WTC11 (cell line): ENCODE results near the gene TIMP2.

Experiments used
- CBFB ChIP-seq: sonication (generic); formaldehyde crosslinking; IDR thresholded peaks from 2 replicates; pipeline ENCODE4 v1.8.1; 2022; ENCODE audit warnings: mild to moderate bottlenecking, low read depth, missing genetic modification reagents
- CTCF ChIP-seq: fragments of 200-600 bp; IDR thresholded peaks from 2 replicates; pipeline ENCODE4 v1.8.0; 2022; ENCODE audit warnings: antibody characterized with exemption
- FOXJ3 ChIP-seq: sonication (generic); formaldehyde crosslinking; IDR thresholded peaks from 2 replicates; pipeline ENCODE4 v1.9.0; 2021; ENCODE audit warnings: missing genetic modification reagents, mild to moderate bottlenecking, borderline replicate concordance
- FOXK1 ChIP-seq: sonication (generic); formaldehyde crosslinking; IDR thresholded peaks from 2 replicates; pipeline ENCODE4 v1.8.0; 2022; ENCODE audit warnings: mild to moderate bottlenecking, moderate library complexity, missing genetic modification reagents
- RELA ChIP-seq: sonication (generic); formaldehyde crosslinking; IDR thresholded peaks from 2 replicates; pipeline ENCODE4 v1.8.1; 2022; ENCODE audit warnings: missing genetic modification reagents, mild to moderate bottlenecking, borderline replicate concordance
- ZNF512 ChIP-seq: sonication (generic); formaldehyde crosslinking; IDR thresholded peaks from 2 replicates; pipeline ENCODE4 v1.8.1; 2022; ENCODE audit warnings: missing genetic modification reagents, borderline replicate concordance

- no peak for TF ChIP-seq ZNF512 (CRISPR knock-in tag)
- no peak for TF ChIP-seq RELA (CRISPR knock-in tag)
- no peak for TF ChIP-seq CTCF
- no peak for TF ChIP-seq CBFB (CRISPR knock-in tag)
- no peak for TF ChIP-seq FOXJ3 (CRISPR knock-in tag)
- TF ChIP-seq FOXK1 (CRISPR knock-in tag): no peak
These were observed 120.4 kb downstream of the TIMP2 start for GRCh38 chr17:78804777-78805176.
